COLO668 (cell line): Measurements from ENCODE around the gene FSD1L.

Source experiments
- DNase-seq: peaks from one replicate; lab custom pipeline; 2025; ENCODE audit not compliant: unreplicated experiment; lab: John Stamatoyannopoulos, UW

Gene FSD1L

DNA sequence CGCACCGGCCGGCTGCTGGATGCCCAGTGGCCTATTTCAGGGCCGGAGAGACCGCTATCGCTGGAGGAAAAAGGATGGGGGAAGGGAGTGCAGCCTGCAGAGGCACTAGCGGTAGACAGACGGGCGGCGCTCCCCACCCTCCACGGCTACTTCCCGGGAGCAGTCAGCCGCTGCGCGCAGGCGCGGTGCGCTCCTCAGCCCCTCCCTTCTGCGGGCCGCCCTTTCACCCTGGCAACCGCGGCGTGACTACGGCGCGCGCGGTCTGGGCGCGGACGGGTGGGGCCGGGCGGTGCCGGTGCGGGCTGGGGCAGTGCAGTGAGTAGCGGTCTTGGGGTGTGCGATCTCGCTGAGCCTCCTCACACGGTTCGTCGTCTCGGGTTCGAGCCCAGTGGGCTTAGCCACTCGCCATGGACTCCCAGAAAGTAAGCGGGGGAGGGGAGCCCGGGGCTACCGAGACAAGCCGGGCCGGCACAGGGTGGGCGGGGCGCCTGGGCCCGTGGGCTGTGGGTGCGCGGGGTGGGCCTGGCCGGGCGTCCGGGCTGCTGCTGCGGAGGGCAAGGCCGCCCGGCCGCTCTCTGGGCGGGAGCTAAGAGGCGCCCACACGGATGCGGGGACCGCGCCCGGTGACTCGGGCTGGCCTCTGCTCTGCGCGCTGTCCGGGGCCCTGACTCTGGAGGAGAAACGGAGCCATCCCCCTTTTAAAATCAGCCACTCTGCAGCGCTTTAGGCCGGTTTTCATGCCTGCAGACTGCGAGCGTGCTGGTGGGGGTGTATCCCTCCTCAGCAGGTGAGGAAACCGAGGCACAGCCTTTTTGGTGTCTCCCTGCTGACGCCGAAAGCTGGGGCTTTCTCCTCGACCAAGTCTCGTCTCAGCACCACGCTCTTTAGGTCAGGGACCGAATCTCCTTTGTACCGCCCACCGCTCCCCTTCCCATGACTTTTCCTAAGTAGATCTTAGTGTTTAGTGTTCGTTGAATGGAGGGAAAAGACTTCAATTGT is at the start of gene FSD1L:
Gene FSD1L, plus strand, starts transcription at position 221 of the 999 bp plus-strand sequence. Its CDS starts 187 bp downstream, at position 408.
- DNase-seq: peak; percentile 95

DNA sequence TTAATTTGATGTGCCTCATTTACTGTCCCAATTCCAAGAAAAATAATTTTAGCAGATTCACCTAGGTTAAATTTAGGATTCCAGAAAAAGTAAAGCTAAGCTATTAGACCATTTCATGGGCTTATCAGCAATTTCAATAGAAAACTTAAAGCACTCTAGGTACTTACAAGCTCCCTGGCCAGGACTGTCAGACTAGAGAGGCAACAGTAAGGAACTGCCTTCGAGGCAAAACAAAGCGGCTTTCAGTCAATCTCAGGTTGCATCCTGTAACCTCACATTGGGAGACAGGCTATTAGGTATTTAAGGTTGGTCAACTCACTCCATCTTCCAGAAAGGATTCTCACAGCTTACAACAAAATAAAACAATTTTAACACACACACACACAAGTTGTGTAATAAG is 48.7 kb upstream of the FSD1L start:
- no peak for DNase-seq

DNA sequence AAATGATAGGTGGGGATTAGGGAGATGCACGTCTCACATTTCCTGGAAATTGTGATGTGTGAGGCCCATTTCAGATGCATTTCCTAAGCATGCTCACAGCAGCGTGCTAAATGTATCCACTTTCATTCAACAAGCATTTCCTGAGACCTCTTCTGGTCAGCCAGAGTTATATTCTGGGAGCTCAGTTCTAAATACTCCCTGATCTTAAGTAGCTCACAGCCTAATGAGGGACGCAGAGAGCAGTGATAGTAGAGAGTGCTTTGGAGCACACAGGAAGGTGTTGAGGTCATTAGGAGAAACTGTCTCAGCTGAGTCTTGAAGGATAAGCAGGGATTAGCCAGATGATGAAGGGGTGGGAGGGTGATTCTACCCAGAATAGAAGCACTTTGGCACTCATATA is 46.2 kb upstream of the FSD1L start:
- no peak for DNase-seq

DNA sequence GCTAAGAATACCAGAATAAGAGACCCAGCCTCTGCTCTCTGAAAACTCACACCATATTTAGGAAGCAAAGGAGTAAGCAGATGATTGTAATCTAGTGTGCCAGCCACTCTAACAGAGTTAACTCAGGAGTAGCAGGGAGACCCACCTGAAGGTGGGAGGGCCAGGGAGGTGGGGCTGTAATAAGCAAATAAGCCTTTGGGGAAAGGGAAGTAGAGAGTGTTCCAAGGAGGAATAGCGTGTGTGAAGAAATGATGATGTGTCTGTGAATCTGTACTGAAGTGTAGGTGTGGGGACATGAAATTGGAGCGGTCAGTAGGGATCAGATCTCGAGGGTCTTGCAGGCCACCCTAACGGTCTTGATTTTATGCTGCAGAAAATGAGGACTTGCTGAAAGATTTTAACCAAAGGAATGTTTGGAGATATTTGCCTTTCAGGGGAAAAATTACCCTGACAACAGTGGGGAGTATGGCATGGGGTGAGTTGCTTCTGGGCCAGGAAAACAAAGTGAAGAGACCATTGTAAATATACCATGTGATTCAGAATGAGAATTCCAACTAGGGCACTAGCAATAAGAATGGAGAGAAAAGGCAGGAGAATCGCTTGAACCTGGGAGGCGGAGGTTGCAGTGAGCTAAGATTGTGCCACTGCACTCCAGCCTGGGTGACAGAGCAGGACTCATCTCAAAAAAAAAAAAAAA is 44.1 kb upstream of the FSD1L start:
- DNase-seq: no peak

DNA sequence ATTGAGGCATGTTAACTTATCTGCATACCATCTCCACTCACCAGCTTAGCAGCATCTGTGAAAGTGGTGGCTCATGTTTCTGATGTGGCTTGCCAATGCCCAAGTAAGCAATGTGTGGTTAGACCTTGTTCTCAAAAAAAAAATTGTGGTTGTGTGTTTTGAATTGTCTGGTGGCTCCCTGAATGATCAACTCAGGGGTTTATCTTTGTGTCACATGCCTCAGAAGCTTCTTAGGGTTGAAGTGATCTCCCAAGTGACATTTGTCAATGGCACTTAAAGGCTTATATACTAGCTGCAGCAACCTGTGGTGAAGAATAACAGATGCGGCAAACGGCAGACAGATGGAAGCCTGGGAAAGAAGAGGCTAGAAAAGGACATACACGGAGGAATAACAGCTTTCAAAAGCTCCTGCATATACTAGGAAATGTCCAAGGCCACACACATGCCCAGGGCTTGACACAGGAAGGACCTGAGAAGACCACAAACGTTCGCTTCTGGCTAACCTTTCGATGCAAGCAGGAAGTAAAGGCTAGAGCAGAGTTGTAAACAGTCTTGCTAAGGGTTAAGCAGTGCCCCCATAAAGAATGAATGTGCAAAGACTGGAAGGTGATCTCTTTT is 42.2 kb upstream of the FSD1L start:
- no peak for DNase-seq

DNA sequence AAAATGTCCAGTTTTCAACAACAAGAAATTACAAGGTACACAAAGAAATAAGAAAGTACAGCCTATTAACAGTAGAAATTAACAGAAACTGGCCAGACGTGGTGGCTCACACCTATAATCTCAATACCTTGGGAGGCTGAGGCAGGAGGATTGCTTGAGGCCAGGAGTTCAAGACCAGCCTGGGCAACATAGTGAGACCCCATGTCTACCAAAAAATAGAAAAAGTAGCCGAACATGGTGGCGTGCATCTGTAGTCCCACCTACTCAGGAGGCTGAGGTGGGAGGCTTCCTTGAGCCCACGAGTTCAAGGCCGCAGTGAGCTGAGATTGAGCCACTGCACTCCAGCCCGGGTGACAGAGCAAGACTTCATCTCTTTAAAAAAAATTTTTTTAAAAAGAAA is 41.5 kb upstream of the FSD1L start:
- DNase-seq: no peak

DNA sequence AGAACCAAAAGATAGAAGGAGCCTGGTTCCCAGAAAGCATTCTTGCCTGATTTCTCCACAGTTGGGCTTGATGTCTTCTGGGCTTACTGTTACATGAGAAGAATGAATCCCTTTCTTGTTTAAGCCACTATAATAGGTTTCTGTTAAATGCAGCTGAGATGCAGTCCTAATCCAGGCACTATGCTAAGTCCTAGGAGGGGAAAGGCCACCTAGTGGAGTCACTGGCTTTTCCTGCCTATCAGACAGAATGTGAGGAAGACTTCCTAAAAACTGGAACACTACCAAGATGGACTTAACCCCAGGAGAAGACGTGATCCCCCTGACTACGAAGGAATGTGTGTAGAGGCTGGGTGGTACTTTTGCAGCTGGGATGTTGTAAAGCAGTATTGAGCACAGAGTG is 34.3 kb upstream of the FSD1L start:
- DNase-seq: peak; percentile 17

DNA sequence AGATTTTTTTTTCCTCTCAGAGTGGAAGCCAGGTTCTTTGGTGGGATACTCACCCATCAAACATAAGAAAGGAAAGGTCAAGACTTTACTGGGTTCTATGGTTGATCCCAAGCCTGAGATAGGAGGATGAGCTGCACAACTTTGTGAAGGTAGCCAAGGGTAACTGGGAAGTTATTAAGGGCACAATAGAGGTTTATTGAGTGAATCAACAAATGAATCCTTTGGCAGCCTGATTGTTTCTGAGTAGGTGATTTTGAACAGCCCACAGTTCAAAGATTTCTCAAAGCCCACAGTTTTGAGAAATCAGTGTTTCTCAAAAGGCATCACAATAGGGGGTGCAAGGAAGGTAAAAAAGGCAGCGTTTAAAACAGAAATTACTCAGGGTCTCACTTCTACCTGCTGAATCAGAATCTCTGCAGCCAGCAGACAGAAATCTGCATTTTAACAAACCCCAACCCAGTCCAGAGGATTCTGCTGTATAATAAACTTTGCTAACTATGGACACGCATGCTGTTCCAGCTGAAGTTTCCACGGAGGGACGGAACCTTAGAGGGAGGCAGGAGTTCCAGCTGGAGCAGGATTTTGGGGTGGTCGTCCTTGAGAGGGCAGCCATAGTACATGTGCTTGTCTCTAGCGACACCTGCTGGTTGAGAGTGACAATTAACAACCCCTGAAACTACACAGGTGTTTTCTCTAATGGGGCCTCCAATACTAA is 32.7 kb upstream of the FSD1L start:
- DNase-seq: peak; percentile 52

DNA sequence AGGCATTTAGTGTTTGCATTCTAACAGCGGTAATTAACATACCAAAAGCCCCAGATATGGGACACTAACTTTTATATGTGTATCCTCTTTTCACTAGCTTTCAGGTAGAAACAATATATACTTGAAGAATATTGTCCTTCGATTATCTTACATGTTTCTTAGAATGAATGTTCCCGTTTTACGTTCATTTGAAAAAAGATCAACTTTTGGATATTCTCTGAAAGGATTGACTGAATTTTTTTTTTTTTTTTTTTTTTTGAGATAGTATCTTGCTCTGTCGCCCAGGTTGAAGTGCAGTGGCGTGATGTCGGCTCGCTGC is 32.2 kb upstream of the FSD1L start:
- no peak for DNase-seq

DNA sequence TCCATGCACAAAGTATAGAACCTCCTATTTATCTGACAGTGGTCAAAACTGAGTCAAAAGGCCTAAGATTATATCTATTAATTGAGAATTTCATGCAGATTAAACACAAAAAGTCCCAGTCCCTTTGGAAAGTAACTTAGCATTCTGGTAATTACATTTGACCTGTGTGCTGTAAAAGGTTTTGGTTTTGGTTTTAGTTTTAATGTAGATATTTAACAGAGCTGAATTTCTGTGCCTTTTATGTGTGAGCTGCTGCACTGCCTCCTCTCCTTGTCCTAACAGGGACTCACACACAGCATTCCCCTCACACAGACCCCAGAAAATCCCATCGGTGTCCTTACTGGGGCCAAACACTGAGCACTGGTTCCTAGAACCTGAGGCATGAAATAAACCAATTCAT is 31.0 kb upstream of the FSD1L start:
- no peak for DNase-seq

DNA sequence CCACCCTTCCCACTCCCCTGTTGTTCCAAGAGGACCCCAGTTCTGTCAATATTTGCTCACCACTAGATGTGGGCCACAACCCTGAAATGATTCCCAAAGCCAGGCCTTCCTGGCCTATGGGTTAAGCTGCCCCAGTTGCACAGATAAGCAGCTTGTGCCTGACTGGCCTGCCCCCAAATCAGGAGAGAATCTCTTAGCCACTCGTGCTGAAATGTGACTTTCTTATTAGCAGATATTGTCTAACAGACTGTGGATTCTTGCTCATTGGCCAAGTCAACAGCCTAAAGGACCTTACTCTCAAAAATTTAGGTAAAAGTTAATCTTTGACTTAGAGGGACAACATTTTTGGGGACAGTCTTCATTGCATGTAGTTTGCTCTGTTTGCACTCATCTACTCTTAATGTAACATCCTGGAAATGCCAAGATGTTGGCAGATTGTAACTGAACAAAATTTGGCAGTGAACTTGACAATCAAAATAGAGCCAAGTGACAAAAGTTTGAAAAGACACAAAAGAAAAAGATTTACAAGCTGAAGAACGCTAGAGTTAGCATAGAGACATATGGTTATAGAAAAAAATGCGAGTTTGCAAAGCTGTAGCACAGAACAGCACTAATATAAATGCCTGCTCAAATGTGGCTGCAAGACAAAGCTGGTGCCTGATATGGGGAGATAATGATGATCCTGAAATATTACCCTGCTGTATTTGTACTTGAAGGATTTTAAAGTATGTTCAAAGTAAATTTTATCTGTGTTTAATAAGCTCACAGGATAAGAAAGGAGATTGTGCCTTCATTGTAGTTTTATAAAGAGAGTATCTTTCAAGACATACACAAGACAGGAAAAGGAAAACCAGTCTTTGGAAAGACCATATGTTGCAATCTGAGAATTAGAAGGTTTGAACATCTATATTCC is 29.0 kb upstream of the FSD1L start:
- no peak for DNase-seq

DNA sequence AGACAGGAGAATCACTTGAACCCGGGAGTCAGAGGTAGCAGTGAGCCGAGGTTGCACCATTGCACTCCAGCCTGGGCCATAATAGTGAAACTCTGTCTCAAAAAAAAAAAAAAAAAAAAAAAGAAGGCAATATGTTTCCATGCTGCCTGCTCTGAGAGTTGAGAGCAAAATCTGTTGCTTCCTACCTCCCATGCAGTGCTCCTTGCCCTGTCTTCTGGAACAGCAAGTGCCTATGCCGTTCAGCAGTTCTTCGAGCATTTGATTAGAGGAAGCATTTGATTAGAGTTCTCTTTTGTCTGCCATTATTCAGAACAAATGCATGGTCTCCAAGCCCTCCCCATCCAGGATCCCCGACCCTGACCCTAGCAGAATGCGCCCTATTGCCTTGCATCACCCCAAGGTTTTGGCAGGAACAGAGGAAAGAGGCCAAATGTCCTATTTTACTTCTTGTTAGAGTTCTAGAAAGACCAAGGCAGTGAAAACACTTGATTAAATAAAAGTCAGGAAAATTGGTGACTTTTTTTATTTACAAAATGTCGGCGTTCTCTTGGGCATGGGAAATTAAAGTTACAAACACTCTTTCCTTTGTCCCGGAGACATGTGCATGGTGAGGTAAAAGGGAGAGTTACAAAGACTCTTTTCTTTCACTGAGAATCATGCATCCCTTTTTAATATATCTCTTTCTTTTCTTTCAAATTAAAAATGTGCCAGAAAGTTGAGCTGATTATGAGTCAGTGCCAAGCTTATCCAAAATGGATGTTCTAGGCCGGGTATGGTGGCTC is 27.8 kb upstream of the FSD1L start:
- no peak for DNase-seq

DNA sequence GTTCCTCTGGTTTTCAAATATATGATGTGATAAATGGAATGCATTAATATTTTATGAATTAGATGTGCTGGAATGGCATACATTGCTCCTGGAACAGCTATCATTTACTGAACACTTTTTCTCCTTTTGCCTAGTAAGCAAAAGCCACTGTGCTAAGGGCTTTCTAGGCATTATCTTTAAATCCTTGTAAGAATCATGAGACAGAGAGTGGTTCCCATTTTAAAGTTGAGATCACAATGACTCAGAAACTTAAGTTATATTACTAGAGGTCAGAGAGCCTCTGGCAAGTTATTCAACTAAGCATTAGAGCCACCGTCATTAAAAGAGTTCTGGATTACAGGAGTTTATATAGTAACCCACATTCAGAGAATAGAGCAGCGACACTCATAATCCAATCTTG is 26.7 kb upstream of the FSD1L start:
- no peak for DNase-seq

DNA sequence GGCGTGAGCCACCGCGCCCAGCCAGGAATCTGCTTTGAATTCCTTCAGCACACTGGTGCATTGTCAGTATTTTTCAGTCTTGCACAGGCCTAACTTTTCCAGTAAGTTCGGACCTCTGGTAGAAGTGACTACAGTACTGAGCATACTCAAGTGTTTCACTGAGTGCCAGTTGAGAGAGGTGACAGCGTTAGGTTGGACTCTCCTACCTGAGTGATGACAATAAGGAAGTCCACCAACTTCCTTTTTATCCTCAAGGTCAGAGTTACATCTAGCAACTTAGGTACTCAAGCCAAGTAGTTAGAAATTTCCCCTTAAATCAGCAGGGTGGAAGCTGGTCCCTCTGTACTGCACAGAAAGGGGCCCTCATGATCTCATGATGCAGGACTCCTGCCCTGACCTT is 26.0 kb upstream of the FSD1L start:
- no peak for DNase-seq

DNA sequence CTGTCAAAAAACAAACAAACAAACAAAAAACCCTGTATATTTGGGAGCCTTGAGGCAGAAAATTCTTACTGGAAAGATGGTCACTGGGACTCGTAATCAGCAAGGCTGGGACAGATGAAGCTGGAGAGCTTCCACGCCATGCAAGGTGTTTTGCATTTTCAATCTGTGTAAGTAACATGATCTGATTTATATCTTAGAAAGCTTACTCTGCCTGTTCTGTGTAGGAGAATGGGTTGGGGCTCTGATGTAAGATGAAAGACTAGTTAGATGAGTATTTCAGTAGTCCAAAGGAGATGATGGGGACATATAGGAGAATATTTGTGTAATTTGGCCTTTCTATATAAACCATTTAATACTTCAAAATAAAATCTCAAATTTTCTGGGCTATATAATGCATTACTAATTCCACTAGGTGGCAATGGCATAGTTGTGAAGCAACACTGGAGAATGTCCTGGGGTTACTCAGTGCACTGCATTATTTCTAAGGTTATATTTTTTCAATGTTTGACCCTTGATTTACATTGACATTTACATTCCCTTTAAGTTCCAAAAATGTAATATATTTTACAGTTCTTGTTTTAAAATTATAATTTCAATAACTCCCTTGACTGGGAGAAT is 21.9 kb upstream of the FSD1L start:
- no peak for DNase-seq

DNA sequence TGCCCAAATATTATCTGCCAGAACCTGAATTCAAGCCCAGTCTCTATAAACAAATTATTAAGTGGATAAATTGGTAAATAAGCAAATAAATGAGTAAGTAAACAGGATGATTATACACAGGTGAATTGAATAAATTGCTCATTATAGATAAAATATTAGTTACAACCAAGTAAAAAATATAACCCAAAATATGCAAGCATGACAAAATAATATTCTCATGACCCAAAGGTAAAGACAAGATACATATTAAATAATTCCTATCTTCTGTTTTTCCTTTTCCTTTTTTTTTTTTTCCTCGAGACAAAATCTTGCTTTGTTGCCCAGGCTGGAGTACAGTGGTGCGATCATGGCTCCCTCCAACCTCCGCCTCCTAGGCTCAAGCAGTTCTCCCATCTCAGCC is 21.2 kb upstream of the FSD1L start:
- no peak for DNase-seq

DNA sequence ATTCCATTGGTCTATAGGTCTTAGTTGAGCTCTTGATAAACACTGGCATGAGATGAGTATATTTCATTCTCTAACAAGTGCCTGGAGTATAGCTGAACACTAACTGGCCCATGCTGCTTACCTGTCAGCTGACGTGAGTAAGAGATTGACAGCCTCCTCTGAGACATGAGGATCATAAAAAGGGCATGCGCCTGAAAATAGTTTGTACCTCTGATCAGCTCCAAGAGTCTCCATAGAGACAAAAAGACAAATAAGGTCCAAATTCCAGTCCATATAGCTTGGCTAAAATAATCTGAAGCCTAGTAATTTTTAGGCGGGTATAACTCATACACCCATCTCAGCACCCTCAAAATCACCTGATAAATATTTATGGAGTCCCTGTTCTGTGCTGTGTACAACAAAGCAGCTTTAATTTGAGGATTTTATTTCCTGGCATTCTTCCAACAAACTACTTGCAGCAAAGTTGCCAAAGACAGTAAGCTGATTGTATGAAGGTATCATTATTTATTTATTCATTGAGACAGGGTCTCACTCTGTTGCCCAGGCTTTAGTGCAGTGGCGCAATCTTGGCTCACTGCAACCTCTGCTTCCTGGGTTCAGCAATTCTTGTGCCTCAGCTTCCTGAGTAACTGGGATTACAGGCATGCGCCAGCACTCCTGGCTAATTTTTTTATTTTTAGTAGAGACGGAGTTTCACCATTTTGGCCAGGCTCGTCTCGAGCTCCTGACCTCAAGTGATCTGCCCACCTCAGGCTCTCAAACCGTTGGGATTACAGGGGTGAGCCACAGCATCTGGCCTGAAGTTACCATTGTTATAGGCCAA is 16.2 kb upstream of the FSD1L start:
- no peak for DNase-seq

DNA sequence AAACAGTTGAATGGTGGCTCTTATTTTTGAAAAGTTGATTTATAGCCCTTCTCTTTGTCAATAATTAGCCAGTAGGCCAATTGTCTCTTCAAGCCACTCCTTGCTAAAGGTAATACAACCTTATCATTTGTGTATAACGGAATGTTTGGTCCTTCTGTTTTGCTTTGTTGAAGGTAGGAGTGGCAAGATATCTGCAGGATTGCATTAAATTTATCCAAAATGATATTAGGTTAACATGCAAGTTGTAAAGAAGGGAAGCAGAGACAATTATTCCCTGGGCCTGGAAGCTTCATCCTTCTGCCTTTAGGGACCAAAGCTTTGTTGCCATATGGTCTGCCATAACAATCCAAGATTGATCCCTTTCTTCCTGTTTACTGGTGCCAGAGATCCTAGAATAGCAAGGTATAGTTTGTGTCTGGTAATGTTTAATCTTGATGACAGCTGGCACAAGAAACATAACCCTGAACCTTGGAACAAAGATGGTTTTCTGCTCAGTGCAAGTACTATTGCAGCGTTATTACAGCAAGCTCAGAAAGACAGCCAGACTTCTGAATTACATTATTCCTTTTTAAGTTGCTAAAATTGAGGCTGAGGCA is 15.5 kb upstream of the FSD1L start:
- DNase-seq: no peak
